HL-60 (cell line): ENCODE results near the gene IGFALS.
A peak's percentile ranks its signal among the peaks of the same experiment; 100 is the strongest.

Experiments
- DNase-seq, 2 experiments: peaks; one replicate each; pipeline ENCODE4 v3.0.0-alpha.2; 2010 to 2020; ENCODE audit warnings: low read depth in 1 of 2, low spot score in 1 of 2
- H3K27ac ChIP-seq: fragments of 250-450 bp; sonication (Bioruptor Pico); replicated peaks from 2 replicates; pipeline ENCODE4 v1.5.1; 2020; ENCODE audit warnings: mild to moderate bottlenecking, moderate library complexity
- H3K27me3 ChIP-seq: fragments of 250-450 bp; sonication (Bioruptor Pico); 2 replicates; pipeline ENCODE4 v1.5.1; 2021; ENCODE audit warnings: mild to moderate bottlenecking, moderate library complexity; ENCODE audit not compliant: insufficient read depth, poor library complexity, severe bottlenecking
- H3K4me3 ChIP-seq: replicated peaks from 2 replicates; pipeline ENCODE4 v1.5.1; 2011; ENCODE audit warnings: mild to moderate bottlenecking, control low read depth, low read length; ENCODE audit not compliant: insufficient read depth
- GABPA ChIP-seq: IDR thresholded peaks from 2 replicates; pipeline ENCODE4 v1.6.1; 2012; ENCODE audit warnings: low read depth
- POLR2AphosphoS5 ChIP-seq: IDR thresholded peaks from 2 replicates; pipeline ENCODE4 v1.6.1; 2012; ENCODE audit warnings: low read depth
- SPI1 ChIP-seq: IDR thresholded peaks from 2 replicates; pipeline ENCODE4 v1.6.1; 2012; ENCODE audit warnings: low read depth, mild to moderate bottlenecking, borderline replicate concordance
- TF ChIP-seq, protein P1 (sequence below): IDR thresholded peaks from 2 replicates; pipeline ENCODE4 v1.6.1; 2012; ENCODE audit warnings: low read depth; ENCODE audit not compliant: insufficient replicate concordance
- TF ChIP-seq, protein P2 (sequence below): IDR thresholded peaks from one replicate; pipeline ENCODE4 v1.5.1; 2011; ENCODE audit warnings: low read length, control low read depth, inconsistent platforms; ENCODE audit not compliant: insufficient read depth

IGFALS gene

DNA sequence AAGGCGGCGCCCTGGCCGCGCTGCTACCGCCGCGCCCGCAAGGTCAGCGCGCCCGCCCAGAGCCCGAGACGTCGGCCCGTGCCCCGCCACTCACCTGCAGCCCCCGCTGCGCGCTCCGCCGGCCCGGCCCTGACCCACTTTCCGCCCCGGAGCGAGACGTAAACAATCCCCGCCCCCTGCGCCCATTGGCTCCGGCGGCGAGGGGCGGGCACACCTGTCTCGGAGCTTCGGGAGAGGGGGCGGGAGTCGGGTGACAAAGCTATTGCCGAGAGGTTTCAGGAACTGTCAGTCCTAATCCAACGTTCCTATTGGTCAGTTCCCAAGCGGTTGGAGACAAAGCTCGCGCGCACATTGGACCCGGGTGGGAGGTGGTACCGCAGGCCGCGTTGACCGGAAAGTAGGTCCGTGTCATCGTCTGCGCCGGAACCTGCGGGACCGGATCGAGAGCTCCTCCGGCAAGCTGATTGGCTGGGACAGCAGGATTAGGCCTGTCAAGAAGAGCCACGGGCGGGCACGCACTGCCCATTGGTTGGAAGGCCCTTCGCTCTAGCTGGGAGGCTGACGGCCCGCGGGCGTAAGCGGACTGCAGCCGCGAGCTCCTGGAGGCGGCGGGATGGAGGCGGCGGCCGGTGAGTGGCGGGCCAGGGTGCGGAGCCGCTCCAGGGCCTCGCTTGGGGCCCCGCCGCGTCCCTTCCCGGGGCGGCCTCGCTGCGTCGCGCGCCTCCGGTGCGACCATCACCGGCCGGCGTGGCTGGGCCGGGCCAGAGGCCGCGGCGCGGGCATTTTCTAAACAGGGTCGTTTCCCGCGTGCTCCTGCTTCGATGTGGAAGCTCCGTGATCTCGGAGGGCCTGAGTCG, 10.9 kb downstream of the IGFALS start, which contains the start of the genes NUBP2 and SPSB3:
Gene NUBP2 (plus strand): TSS at position 553 of the 857 bp plus-strand sequence. CDS start 61 bp downstream, at position 614.
Gene SPSB3 (minus strand): TSS at position 164 of the 857 bp plus-strand sequence. CDS start 1,088 bp downstream, outside the sequence.
- TF ChIP-seq POLR2AphosphoS5 (no peak), GABPA (peak; percentile 97), SPI1 (no peak)
- TF ChIP-seq, protein P1, sequence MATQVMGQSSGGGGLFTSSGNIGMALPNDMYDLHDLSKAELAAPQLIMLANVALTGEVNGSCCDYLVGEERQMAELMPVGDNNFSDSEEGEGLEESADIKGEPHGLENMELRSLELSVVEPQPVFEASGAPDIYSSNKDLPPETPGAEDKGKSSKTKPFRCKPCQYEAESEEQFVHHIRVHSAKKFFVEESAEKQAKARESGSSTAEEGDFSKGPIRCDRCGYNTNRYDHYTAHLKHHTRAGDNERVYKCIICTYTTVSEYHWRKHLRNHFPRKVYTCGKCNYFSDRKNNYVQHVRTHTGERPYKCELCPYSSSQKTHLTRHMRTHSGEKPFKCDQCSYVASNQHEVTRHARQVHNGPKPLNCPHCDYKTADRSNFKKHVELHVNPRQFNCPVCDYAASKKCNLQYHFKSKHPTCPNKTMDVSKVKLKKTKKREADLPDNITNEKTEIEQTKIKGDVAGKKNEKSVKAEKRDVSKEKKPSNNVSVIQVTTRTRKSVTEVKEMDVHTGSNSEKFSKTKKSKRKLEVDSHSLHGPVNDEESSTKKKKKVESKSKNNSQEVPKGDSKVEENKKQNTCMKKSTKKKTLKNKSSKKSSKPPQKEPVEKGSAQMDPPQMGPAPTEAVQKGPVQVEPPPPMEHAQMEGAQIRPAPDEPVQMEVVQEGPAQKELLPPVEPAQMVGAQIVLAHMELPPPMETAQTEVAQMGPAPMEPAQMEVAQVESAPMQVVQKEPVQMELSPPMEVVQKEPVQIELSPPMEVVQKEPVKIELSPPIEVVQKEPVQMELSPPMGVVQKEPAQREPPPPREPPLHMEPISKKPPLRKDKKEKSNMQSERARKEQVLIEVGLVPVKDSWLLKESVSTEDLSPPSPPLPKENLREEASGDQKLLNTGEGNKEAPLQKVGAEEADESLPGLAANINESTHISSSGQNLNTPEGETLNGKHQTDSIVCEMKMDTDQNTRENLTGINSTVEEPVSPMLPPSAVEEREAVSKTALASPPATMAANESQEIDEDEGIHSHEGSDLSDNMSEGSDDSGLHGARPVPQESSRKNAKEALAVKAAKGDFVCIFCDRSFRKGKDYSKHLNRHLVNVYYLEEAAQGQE, result no peak
- Histone ChIP-seq H3K27me3 (no peaks in the 10 kb centered on the region), H3K4me3 (peak within 1 kb of the TSS; percentile 95), H3K27ac (peak within 1 kb of the TSS; percentile 79)
- DNase-seq, result peak; percentile 100

DNA sequence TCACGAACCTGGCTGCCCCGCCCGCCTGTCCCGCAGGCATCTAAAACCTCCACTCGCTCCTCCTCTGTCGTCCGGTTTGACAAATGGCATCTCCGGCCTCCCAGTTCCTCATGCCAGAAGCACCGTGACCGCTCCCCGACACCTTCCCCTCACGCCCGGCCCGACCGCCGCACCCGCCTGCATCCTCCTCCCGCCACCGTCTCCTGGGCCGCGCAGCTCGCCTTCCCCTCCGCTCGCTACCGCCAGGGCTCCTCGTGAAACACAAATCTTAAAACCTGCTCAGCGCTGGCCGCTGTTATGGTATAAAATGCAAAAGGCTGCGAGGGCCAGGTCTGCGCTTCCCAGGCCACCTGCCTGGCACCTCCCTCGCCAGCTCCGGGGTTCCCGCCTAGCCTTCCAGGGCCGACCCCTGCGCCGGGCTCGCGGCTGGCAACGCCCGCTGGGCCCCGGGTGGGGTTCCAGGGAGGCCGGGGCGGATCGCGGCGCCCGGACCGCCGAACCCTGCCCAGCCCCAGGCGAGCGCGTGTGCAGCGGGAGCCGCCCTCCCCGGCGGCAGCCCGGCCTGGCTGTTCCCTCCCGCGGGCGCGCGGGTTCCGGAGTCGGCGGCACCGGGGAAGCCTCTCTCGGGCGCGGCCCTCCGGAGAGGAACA, 11.6 kb downstream of the IGFALS start:
- H3K27ac ChIP-seq, result peak overlapping the region; percentile 71
- TF ChIP-seq, protein P2, sequence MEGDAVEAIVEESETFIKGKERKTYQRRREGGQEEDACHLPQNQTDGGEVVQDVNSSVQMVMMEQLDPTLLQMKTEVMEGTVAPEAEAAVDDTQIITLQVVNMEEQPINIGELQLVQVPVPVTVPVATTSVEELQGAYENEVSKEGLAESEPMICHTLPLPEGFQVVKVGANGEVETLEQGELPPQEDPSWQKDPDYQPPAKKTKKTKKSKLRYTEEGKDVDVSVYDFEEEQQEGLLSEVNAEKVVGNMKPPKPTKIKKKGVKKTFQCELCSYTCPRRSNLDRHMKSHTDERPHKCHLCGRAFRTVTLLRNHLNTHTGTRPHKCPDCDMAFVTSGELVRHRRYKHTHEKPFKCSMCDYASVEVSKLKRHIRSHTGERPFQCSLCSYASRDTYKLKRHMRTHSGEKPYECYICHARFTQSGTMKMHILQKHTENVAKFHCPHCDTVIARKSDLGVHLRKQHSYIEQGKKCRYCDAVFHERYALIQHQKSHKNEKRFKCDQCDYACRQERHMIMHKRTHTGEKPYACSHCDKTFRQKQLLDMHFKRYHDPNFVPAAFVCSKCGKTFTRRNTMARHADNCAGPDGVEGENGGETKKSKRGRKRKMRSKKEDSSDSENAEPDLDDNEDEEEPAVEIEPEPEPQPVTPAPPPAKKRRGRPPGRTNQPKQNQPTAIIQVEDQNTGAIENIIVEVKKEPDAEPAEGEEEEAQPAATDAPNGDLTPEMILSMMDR, result no peak
- TF ChIP-seq GABPA, result no peak
- TF ChIP-seq, protein P1, result no peak
- TF ChIP-seq POLR2AphosphoS5, result no peak; the same call in 1 of the 2 replicates
- no peak for TF ChIP-seq SPI1

DNA sequence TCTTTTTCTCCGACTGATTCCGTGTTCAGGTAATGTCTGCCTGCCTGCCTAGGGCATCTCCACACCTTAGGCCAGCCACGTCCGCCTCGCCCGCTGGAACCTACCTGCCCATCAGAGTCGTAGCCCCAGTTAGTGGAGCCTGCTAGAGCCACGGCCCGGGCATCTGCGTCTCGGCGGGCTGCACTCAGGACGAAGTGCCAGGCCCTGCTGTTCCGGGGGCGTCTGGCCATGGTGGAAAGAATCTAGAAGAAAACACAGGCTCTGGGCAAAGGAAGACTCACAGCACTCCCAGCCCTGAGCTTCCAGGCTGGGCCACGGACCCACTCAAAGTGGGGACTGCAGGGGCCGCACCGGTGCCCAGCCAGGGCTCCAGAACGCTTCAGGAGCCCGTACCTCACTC, 12.3 kb downstream of the IGFALS start:
- Histone ChIP-seq H3K4me3 (peak overlapping the region; percentile 95), H3K27me3 (no peaks in the 10 kb centered on the region), H3K27ac (peak overlapping the region; percentile 71)
- no peak for DNase-seq
- TF ChIP-seq GABPA (no peak), SPI1 (no peak), POLR2AphosphoS5 (no peak)
- TF ChIP-seq, protein P1, result no peak
- TF ChIP-seq, protein P2, result no peak

More for the DNA sequence above, 11.6 kb downstream of the IGFALS start:
- no peaks in the 10 kb centered on the region for H3K27me3 ChIP-seq
- H3K4me3 ChIP-seq, result peak overlapping the region; percentile 95
- peak in 1 of 2 experiments; percentile 60 for DNase-seq
